NCI-H510A treated with DMSO at 0.1 percent for 48 hours (cell line): Measurements from ENCODE around the gene FAM228B.
A peak's percentile ranks its signal among the peaks of the same experiment; 100 is the strongest.
"Not testable (repeated sequence)": the region's sequence is repeated elsewhere in the genome, so short reads cannot be mapped to it uniquely, and the experiment has no call there.

Experiments
- DNase-seq: peaks from one replicate; lab custom pipeline; 2025; lab: John Stamatoyannopoulos, UW

Gene FAM228B

GRCh38 chr2:24123195-24123921, at the start of gene FAM228B, which contains the start of gene PFN4:
TSS of gene FAM228B (plus strand) at chr2:24123469. CDS start at chr2:24124362, 893 bp downstream.
TSS of gene PFN4 (minus strand) at chr2:24123334. CDS start at chr2:24122535, 799 bp downstream.
- peak; percentile 73 for DNase-seq

- no peak for DNase-seq
Measured at GRCh38 chr2:24073816-24074215, 49.5 kb upstream of the FAM228B start.

- DNase-seq = no peak
Measured at GRCh38 chr2:24075259-24075658, 48.0 kb upstream of the FAM228B start.

GRCh38 chr2:24075915-24076848, 47.1 kb upstream of the FAM228B start, which contains the start of gene SF3B6:
TSS of gene SF3B6 (minus strand) at chr2:24076326. CDS start at chr2:24076229, 97 bp downstream.
- DNase-seq = peak; percentile 99

- peak; percentile 62 for DNase-seq
Measured at GRCh38 chr2:24076849-24077534, 46.3 kb upstream of the FAM228B start.

- DNase-seq = no peak
Measured at GRCh38 chr2:24077535-24077877, 45.8 kb upstream of the FAM228B start.

- no peak for DNase-seq
Measured at GRCh38 chr2:24077879-24078278, 45.4 kb upstream of the FAM228B start.

GRCh38 chr2:24080701-24081100, 42.6 kb upstream of the FAM228B start:
- DNase-seq = peak; percentile 61

- DNase-seq = no peak
Measured at GRCh38 chr2:24082787-24083566, 40.3 kb upstream of the FAM228B start.

GRCh38 chr2:24083567-24084385, 39.5 kb upstream of the FAM228B start:
- DNase-seq = peak; percentile 92

- peak; percentile 92 for DNase-seq
Measured at GRCh38 chr2:24084386-24085199, 38.7 kb upstream of the FAM228B start, which contains the start of gene TP53I3. TSS of gene TP53I3 (minus strand) at chr2:24084834. CDS start at chr2:24084326, 508 bp downstream.

GRCh38 chr2:24085200-24085489, 38.1 kb upstream of the FAM228B start:
- no peak for DNase-seq

- no peak for DNase-seq
Measured at GRCh38 chr2:24086241-24086640, 37.0 kb upstream of the FAM228B start.

GRCh38 chr2:24087032-24087431, 36.2 kb upstream of the FAM228B start:
- DNase-seq = no peak

GRCh38 chr2:24088821-24089359, 34.4 kb upstream of the FAM228B start:
- DNase-seq = no peak

GRCh38 chr2:24093270-24093669, 30.0 kb upstream of the FAM228B start:
- not testable (repeated sequence) for DNase-seq

- not testable (repeated sequence) for DNase-seq
Measured at GRCh38 chr2:24095171-24095677, 28.0 kb upstream of the FAM228B start.

GRCh38 chr2:24100732-24101131, 22.5 kb upstream of the FAM228B start:
- DNase-seq = not testable (repeated sequence)

GRCh38 chr2:24101992-24102391, 21.3 kb upstream of the FAM228B start:
- no peak for DNase-seq
